ENCODE data around the gene STRC. TPM values are rescaled to one million over a fixed set of nuclear protein-coding genes. Genes with fewer than 3 reads are reported as not detected.
"Not testable (repeated sequence)": the region's sequence is repeated elsewhere in the genome, so short reads cannot be mapped to it uniquely, and the experiment has no call there.

STRC gene
- total RNA-seq: 10 to 100 TPM in 1 of 4 donors, 1 to 10 TPM in 1, under 1 TPM in 1, not detected in 1; 0.41 to 20.3 (median 1.4) TPM

DNA sequence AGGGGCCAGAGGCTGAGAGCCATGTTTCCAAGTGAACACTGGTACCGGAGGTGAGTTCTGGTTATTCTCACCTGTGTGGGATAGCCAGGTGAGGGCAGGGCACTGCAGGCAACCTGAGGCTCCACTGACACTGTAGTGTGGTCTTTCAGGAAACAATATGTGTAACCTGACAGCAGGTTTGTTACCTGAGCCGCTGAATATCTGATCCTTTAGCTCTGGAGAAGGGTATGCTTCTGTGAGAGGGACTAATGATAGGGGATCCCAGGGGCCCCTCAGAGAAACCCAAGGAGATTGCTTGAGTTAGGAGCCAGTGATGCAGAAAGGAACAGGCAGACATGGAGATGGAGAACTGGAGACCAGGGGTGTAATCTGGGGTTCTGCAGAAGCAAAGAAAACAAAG lies at the start of gene STRC:
STRC (minus strand) TSS at position 101 of the 400 bp plus-strand sequence; CDS start at position 23, 78 bp downstream.
- DNase-seq; H3K4me1 ChIP-seq; H3K9me3 ChIP-seq; intact Hi-C loops (cut with DNase I; ENCODE audit: low total_unique reads); in situ Hi-C loops (cut with MboI; ENCODE audit: low pct_ligation_motif_present in 1 of 4, low pct_unique_long_range_greater_than_20kb in 1 of 4, low sequenced_read_pairs in 3 of 4); H3K27ac ChIP-seq; H3K27me3 ChIP-seq; H3K4me3 ChIP-seq; H3K36me3 ChIP-seq: not testable (repeated sequence)
- no CpG with 5 or more reads among the region's 2 CpGs for WGBS, 2 donors (ENCODE audit: low coverage in 1 of 2)

DNA sequence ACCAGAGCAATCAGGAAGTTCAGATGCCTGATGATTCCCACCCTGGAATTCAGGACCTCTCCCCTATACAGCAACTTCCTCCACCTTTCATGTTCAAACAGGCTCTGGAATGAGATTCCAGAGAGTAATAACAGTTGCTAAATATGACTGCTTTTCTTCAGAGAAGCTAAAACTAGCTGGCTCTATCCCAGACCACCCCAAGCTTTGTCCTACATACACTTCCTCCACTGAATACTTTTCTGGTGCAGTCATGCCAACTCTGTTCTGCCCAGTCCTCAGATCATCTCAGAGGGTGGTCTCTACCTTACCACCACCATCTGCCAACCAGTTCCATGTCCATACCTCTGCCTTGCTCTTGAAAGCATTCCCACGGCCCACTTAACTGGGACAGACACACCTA lies 47.6 kb upstream of the STRC start:
- intact Hi-C loops (cut with DNase I; ENCODE audit: low total_unique reads); H3K4me1 ChIP-seq; H3K36me3 ChIP-seq; H3K9me3 ChIP-seq; DNase-seq; H3K27me3 ChIP-seq; H3K27ac ChIP-seq; H3K4me3 ChIP-seq; in situ Hi-C loops (cut with MboI; ENCODE audit: low pct_ligation_motif_present in 1 of 4, low pct_unique_long_range_greater_than_20kb in 1 of 4, low sequenced_read_pairs in 3 of 4): not testable (repeated sequence)
- no CpG with 5 or more reads among the region's 1 CpG for WGBS, 2 donors (ENCODE audit: low coverage in 1 of 2)

GRCh38 chr15:43663333-43663732 lies 44.7 kb upstream of the STRC start:
- H3K4me1 ChIP-seq; H3K4me3 ChIP-seq; H3K9me3 ChIP-seq; H3K36me3 ChIP-seq; intact Hi-C loops (cut with DNase I; ENCODE audit: low total_unique reads); DNase-seq; H3K27me3 ChIP-seq; in situ Hi-C loops (cut with MboI; ENCODE audit: low pct_ligation_motif_present in 1 of 4, low pct_unique_long_range_greater_than_20kb in 1 of 4, low sequenced_read_pairs in 3 of 4); H3K27ac ChIP-seq: not testable (repeated sequence)
- WGBS, 2 donors (ENCODE audit: low coverage in 1 of 2): no CpG with 5 or more reads among the region's 8 CpGs

DNA sequence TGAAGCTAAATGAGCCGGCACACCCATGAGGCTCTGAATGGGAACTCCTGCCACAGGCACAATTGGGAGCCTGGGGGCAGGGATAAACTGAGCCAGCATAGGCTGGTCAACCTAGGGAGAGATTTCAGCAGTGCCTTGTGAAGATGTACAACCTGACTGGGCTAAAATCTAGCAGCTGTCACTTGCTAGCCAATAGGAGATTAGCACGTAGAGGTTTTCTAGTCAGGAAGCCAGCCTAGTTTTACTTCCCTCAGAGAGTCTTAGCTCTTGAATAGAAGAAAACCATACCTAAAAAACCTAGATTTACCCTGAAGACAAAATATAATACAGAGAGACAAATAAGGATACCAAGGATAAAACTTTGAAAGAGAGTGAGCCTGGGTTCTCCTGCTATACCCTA lies 43.7 kb upstream of the STRC start:
- H3K36me3 ChIP-seq; DNase-seq; intact Hi-C loops (cut with DNase I; ENCODE audit: low total_unique reads); H3K9me3 ChIP-seq; H3K4me1 ChIP-seq; H3K27ac ChIP-seq; H3K27me3 ChIP-seq; H3K4me3 ChIP-seq; in situ Hi-C loops (cut with MboI; ENCODE audit: low pct_ligation_motif_present in 1 of 4, low pct_unique_long_range_greater_than_20kb in 1 of 4, low sequenced_read_pairs in 3 of 4): not testable (repeated sequence)
- WGBS, 2 donors (ENCODE audit: low coverage in 1 of 2): no CpG with 5 or more reads among the region's 2 CpGs

DNA sequence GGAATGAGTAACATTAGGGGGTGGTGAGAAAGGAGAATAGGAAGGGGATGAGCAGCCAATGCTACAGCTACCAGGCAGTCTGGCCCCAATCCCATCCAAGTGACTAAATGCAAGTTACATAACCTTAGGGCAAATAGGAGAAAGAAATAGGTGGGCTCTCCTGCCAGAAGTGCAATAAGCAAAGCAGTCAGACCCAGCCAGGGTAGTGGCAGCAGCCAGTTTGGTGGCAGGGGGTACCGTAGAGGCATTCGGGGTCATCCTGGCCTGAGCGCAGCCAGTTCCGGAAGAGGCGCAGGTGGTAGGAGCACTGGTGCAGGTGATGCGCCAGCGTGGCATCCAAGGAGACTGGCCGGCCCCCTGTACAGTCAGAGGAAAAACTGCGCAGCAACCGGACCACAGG lies 41.1 kb upstream of the STRC start:
- H3K9me3 ChIP-seq; DNase-seq; intact Hi-C loops (cut with DNase I; ENCODE audit: low total_unique reads); H3K4me1 ChIP-seq; H3K27ac ChIP-seq; H3K27me3 ChIP-seq; H3K36me3 ChIP-seq; in situ Hi-C loops (cut with MboI; ENCODE audit: low pct_ligation_motif_present in 1 of 4, low pct_unique_long_range_greater_than_20kb in 1 of 4, low sequenced_read_pairs in 3 of 4); H3K4me3 ChIP-seq: not testable (repeated sequence)
- no CpG with 5 or more reads among the region's 10 CpGs for WGBS, 2 donors (ENCODE audit: low coverage in 1 of 2)

DNA sequence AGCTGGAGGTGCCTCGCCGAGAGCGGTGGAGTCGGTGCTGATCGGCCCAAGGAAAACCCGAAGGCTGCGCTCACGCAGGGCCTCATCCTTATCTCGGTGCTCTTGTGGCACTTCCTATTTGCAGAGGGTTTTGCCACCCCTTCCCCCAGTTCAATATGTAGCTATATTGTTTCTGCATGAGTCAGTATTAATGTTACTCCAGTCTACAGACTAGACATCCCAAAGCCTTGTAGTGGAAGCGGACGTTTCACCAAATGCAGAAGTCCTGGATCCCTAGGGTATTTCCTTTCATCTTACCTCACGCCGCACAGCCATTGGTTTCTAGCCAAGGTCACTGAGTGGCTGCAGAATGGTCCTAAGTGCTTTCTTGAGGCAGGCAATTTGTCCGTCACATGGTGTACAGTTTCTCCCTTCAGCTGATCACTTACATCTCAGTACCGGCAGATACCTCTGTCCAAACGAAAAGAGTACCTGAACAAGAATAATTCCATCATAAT lies 30.9 kb upstream of the STRC start:
- intact Hi-C loops (cut with DNase I; ENCODE audit: low total_unique reads); H3K27me3 ChIP-seq; H3K36me3 ChIP-seq; H3K27ac ChIP-seq; in situ Hi-C loops (cut with MboI; ENCODE audit: low pct_ligation_motif_present in 1 of 4, low pct_unique_long_range_greater_than_20kb in 1 of 4, low sequenced_read_pairs in 3 of 4); H3K9me3 ChIP-seq; DNase-seq; H3K4me3 ChIP-seq; H3K4me1 ChIP-seq: not testable (repeated sequence)
- 86 to 97% methylated on average over 1 to 16 of the region's 16 CpGs for WGBS, 2 donors (ENCODE audit: low coverage in 1 of 2)

DNA sequence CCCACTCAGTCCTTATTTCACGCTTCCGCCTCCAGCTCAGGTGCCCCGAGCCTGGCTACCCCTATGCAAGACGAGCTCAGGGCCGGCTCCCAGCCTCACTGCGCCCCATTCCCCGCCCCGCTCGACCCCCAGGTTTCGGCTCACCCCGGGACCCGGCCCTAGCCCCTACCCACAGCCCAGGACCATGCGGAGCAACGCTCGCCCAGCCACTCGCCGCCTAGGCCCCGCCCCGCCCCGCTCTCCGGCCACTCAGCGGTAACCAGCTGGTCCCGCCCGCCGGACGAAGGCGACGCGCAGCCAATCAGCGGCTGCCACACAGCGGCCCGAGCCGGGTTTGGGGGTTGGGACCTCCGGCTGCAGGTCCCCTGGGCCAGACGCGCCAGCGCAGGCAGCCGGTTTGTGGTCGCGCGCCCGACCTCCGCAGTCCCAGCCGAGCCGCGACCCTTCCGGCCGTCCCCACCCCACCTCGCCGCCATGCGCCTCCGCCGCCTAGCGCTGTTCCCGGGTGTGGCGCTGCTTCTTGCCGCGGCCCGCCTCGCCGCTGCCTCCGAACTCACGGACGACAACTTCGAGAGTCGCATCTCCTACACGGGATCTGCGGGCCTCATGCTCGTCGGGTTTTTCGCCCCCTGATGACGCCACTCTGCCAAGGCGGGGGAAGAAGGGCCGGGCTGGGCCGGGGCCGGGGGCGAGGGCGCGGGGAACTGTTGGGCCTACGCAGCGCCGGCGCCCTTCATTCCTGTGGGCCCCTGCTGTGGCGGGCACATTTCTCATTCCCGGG lies 30.2 kb upstream of the STRC start, which contains the start of gene CATSPER2:
CATSPER2 (minus strand) TSS at position 196 of the 781 bp plus-strand sequence. CDS start 783 bp downstream, outside the sequence.
- Histone ChIP-seq H3K27me3 (no peaks in the 10 kb centered on the region), H3K9me3 (no peaks in the 10 kb centered on the region), H3K36me3 (no peaks in the 10 kb centered on the region), H3K27ac (no peak within 1 kb of the TSS), H3K4me3 (no peak within 1 kb of the TSS), H3K4me1 (no peaks in the 10 kb centered on the region)
- 80 to 97% methylated on average over 1 to 69 of the region's 85 CpGs for WGBS, 2 donors (ENCODE audit: low coverage in 1 of 2)
- intact Hi-C loops (cut with DNase I; ENCODE audit: low total_unique reads): no loop called here
- TF ChIP-seq, protein P1, sequence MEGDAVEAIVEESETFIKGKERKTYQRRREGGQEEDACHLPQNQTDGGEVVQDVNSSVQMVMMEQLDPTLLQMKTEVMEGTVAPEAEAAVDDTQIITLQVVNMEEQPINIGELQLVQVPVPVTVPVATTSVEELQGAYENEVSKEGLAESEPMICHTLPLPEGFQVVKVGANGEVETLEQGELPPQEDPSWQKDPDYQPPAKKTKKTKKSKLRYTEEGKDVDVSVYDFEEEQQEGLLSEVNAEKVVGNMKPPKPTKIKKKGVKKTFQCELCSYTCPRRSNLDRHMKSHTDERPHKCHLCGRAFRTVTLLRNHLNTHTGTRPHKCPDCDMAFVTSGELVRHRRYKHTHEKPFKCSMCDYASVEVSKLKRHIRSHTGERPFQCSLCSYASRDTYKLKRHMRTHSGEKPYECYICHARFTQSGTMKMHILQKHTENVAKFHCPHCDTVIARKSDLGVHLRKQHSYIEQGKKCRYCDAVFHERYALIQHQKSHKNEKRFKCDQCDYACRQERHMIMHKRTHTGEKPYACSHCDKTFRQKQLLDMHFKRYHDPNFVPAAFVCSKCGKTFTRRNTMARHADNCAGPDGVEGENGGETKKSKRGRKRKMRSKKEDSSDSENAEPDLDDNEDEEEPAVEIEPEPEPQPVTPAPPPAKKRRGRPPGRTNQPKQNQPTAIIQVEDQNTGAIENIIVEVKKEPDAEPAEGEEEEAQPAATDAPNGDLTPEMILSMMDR (IDR thresholded peaks at IDR 0.05): no peak
- TF ChIP-seq POLR2AphosphoS5 (IDR thresholded peaks at IDR 0.05) (no peak), POLR2A (IDR thresholded peaks at IDR 0.05) (no peak), EP300 (IDR thresholded peaks at IDR 0.05; ENCODE audit: low read depth) (no peak)
- in situ Hi-C loops (cut with MboI; ENCODE audit: low pct_ligation_motif_present in 1 of 4, low pct_unique_long_range_greater_than_20kb in 1 of 4, low sequenced_read_pairs in 3 of 4): no loop called here
- no peak for DNase-seq

- intact Hi-C loops (cut with DNase I; ENCODE audit: low total_unique reads); H3K27ac ChIP-seq; H3K4me1 ChIP-seq; H3K9me3 ChIP-seq; in situ Hi-C loops (cut with MboI; ENCODE audit: low pct_ligation_motif_present in 1 of 4, low pct_unique_long_range_greater_than_20kb in 1 of 4, low sequenced_read_pairs in 3 of 4); H3K36me3 ChIP-seq; DNase-seq; H3K4me3 ChIP-seq; H3K27me3 ChIP-seq: not testable (repeated sequence)
- WGBS, 2 donors (ENCODE audit: low coverage in 1 of 2): 78 to 85% methylated on average over 4 to 8 of the region's 8 CpGs
Measured at GRCh38 chr15:43638464-43639204, 20.0 kb upstream of the STRC start.

GRCh38 chr15:43626937-43627336 lies 8.3 kb upstream of the STRC start:
- H3K4me1 ChIP-seq; H3K9me3 ChIP-seq; in situ Hi-C loops (cut with MboI; ENCODE audit: low pct_ligation_motif_present in 1 of 4, low pct_unique_long_range_greater_than_20kb in 1 of 4, low sequenced_read_pairs in 3 of 4); H3K36me3 ChIP-seq; H3K4me3 ChIP-seq; intact Hi-C loops (cut with DNase I; ENCODE audit: low total_unique reads); DNase-seq; H3K27me3 ChIP-seq; H3K27ac ChIP-seq: not testable (repeated sequence)

All from transverse colon (tissue), 4 donors.